IPS-20b (cell line): ENCODE measurements around the gene TUT1.
"Not testable (repeated sequence)": the region's sequence is repeated elsewhere in the genome, so short reads cannot be mapped to it uniquely, and the experiment has no call there.

ENCODE experiments used
- H3K27ac ChIP-seq: one replicate; pipeline ENCODE4 v1.5.1; 2013; ENCODE audit warnings: low read length
- H3K27me3 ChIP-seq: 2 replicates; pipeline ENCODE4 v1.6.1; 2013; ENCODE audit warnings: mild to moderate bottlenecking, low read length, inconsistent platforms; ENCODE audit not compliant: insufficient read depth
- H3K36me3 ChIP-seq: 2 replicates; pipeline ENCODE4 v1.6.1; 2013; ENCODE audit warnings: low read depth, mild to moderate bottlenecking, inconsistent platforms, low read length, moderate library complexity; ENCODE audit not compliant: insufficient read depth
- H3K4me1 ChIP-seq: 2 replicates; pipeline ENCODE4 v1.6.1; 2013; ENCODE audit warnings: mild to moderate bottlenecking, control low read depth, inconsistent platforms, low read length, moderate library complexity; ENCODE audit not compliant: insufficient read depth
- H3K4me3 ChIP-seq: 2 replicates; pipeline ENCODE4 v1.5.1; 2013; ENCODE audit warnings: mild to moderate bottlenecking, low read length, inconsistent platforms
- H3K9ac ChIP-seq: 2 replicates; pipeline ENCODE4 v1.6.1; 2013; ENCODE audit warnings: low read depth, mild to moderate bottlenecking, inconsistent platforms, low read length, moderate library complexity
- H3K9me3 ChIP-seq: 2 replicates; pipeline ENCODE4 v1.6.1; 2013; ENCODE audit warnings: mild to moderate bottlenecking, low read depth, low read length, inconsistent platforms; ENCODE audit not compliant: insufficient read depth

Gene TUT1

GRCh38 chr11:62573592-62574362 is 17.5 kb downstream of the TUT1 start, which contains the start of gene EEF1G:
Gene EEF1G, minus strand, starts transcription at chr11:62573891. Its CDS starts 49 bp downstream, at chr11:62573842.
- H3K27ac ChIP-seq = peak within 1 kb of the TSS; percentile 62
- no peaks in the 10 kb centered on the region for H3K27me3 ChIP-seq
- H3K4me3 ChIP-seq = peak within 1 kb of the TSS; percentile 99
- peaks cover 15% of the 10 kb centered on the region; the same call in 1 of the 2 replicates for H3K4me1 ChIP-seq
- H3K36me3 ChIP-seq = peaks cover 73% of the 10 kb centered on the region
- peak within 1 kb of the TSS; percentile 99 for H3K9ac ChIP-seq
- no peaks in the 10 kb centered on the region for H3K9me3 ChIP-seq

- peak overlapping the region; percentile 99 for H3K9ac ChIP-seq
- H3K36me3 ChIP-seq = peaks cover 72% of the 10 kb centered on the region
- H3K27ac ChIP-seq = peak overlapping the region; percentile 62
- H3K4me1 ChIP-seq = peaks cover 15% of the 10 kb centered on the region; the same call in 1 of the 2 replicates
- H3K4me3 ChIP-seq = peak overlapping the region; percentile 99
- no peaks in the 10 kb centered on the region for H3K27me3 ChIP-seq
- H3K9me3 ChIP-seq = no peaks in the 10 kb centered on the region
Measured at GRCh38 chr11:62573006-62573591, 18.2 kb downstream of the TUT1 start.

- peaks cover 71% of the 10 kb centered on the region for H3K36me3 ChIP-seq
- H3K4me1 ChIP-seq = peaks cover 15% of the 10 kb centered on the region; the same call in 1 of the 2 replicates
- peak overlapping the region; percentile 99 for H3K9ac ChIP-seq
- peak overlapping the region; percentile 99 for H3K4me3 ChIP-seq
- H3K27me3 ChIP-seq = no peaks in the 10 kb centered on the region
- H3K9me3 ChIP-seq = no peaks in the 10 kb centered on the region
- H3K27ac ChIP-seq = no peak overlapping the region
Measured at GRCh38 chr11:62572431-62572830, 18.9 kb downstream of the TUT1 start.

- not testable (repeated sequence) for H3K9me3 ChIP-seq, H3K27me3 ChIP-seq, H3K27ac ChIP-seq
- peak overlapping the region; percentile 99 for H3K4me3 ChIP-seq
- H3K4me1 ChIP-seq = peaks cover 15% of the 10 kb centered on the region; the same call in 1 of the 2 replicates
- peaks cover 71% of the 10 kb centered on the region for H3K36me3 ChIP-seq
- H3K9ac ChIP-seq = peak overlapping the region; percentile 99; the same call in 1 of the 2 replicates
Measured at GRCh38 chr11:62571493-62571892, 19.8 kb downstream of the TUT1 start.

GRCh38 chr11:62570903-62571302 is 20.4 kb downstream of the TUT1 start:
- not testable (repeated sequence) for H3K27ac ChIP-seq, H3K9ac ChIP-seq, H3K27me3 ChIP-seq, H3K9me3 ChIP-seq
- peak overlapping the region; percentile 99; the same call in 1 of the 2 replicates for H3K4me3 ChIP-seq
- peaks cover 15% of the 10 kb centered on the region; the same call in 1 of the 2 replicates for H3K4me1 ChIP-seq
- peaks cover 71% of the 10 kb centered on the region for H3K36me3 ChIP-seq

- Histone ChIP-seq H3K4me1 (peaks cover 11% of the 10 kb centered on the region; the same call in 1 of the 2 replicates), H3K27me3 (no peaks in the 10 kb centered on the region), H3K9ac (no peak overlapping the region), H3K36me3 (peaks cover 80% of the 10 kb centered on the region), H3K4me3 (no peak overlapping the region), H3K27ac (no peak overlapping the region), H3K9me3 (no peaks in the 10 kb centered on the region)
Measured at GRCh38 chr11:62569611-62570010, 21.7 kb downstream of the TUT1 start.

GRCh38 chr11:62567018-62567633 is 24.2 kb downstream of the TUT1 start:
- Histone ChIP-seq H3K9me3 (no peaks in the 10 kb centered on the region), H3K4me3 (no peak overlapping the region), H3K27ac (no peak overlapping the region), H3K27me3 (no peaks in the 10 kb centered on the region), H3K9ac (no peak overlapping the region), H3K36me3 (peaks cover 93% of the 10 kb centered on the region), H3K4me1 (peaks cover 12% of the 10 kb centered on the region; the same call in 1 of the 2 replicates)

GRCh38 chr11:62566247-62566646 is 25.1 kb downstream of the TUT1 start:
- H3K27ac ChIP-seq = no peak overlapping the region

GRCh38 chr11:62565100-62565802 is 26.1 kb downstream of the TUT1 start:
- Histone ChIP-seq H3K9ac (no peak overlapping the region), H3K4me1 (peaks cover 19% of the 10 kb centered on the region), H3K4me3 (no peak overlapping the region), H3K36me3 (peaks cover 87% of the 10 kb centered on the region), H3K27ac (no peak overlapping the region), H3K27me3 (no peaks in the 10 kb centered on the region), H3K9me3 (no peaks in the 10 kb centered on the region)

More at GRCh38 chr11:62566247-62566646, 25.1 kb downstream of the TUT1 start:
- H3K4me1 ChIP-seq = peaks cover 11% of the 10 kb centered on the region; the same call in 1 of the 2 replicates
- no peaks in the 10 kb centered on the region for H3K27me3 ChIP-seq
- peaks cover 87% of the 10 kb centered on the region for H3K36me3 ChIP-seq
- H3K9me3 ChIP-seq = no peaks in the 10 kb centered on the region
- no peak overlapping the region for H3K9ac ChIP-seq
- no peak overlapping the region for H3K4me3 ChIP-seq

GRCh38 chr11:62561677-62562230 is 29.6 kb downstream of the TUT1 start:
- H3K4me1 ChIP-seq = peaks cover 34% of the 10 kb centered on the region
- peak overlapping the region; percentile 36; the same call in 1 of the 2 replicates for H3K4me3 ChIP-seq
- not testable (repeated sequence) for H3K9me3 ChIP-seq, H3K27ac ChIP-seq, H3K27me3 ChIP-seq, H3K9ac ChIP-seq
- H3K36me3 ChIP-seq = peaks cover 89% of the 10 kb centered on the region

- Histone ChIP-seq H3K9ac (peak overlapping the region; percentile 56; the same call in 1 of the 2 replicates), H3K27ac (peak overlapping the region; percentile 36), H3K4me3 (peak overlapping the region; percentile 40), H3K36me3 (peaks cover 79% of the 10 kb centered on the region), H3K9me3 (no peaks in the 10 kb centered on the region), H3K4me1 (peaks cover 44% of the 10 kb centered on the region), H3K27me3 (no peaks in the 10 kb centered on the region)
Measured at GRCh38 chr11:62560566-62561103, 30.7 kb downstream of the TUT1 start.
